ENCODE data around the gene WNT9A.

DNA sequence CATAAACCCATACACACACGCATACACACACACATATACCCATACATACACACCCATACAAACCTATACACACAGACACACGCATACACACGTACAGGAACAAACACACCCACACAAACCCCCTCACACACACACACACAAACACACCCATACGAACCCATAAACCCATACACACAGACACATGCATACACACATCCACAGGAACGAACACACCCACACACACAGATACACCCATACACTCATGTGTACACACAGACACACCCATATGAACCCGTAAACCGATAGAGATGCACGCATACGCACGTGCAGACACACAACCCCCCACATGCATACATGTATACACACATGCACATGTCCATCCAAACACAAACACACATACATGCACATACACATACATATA lies 9.5 kb downstream of the WNT9A start:
- TF ChIP-seq REST (IDR thresholded peaks at IDR 0.05; ENCODE audit: borderline replicate concordance) (no peak), REST (CRISPR knock-in tag; IDR thresholded peaks at IDR 0.05; ENCODE audit: low read depth) (no peak), ZBTB2 (IDR thresholded peaks at IDR 0.05) (no peak), TCFL5 (CRISPR knock-in tag; conservative IDR thresholded peaks at IDR 0.05) (no peak), NBN (IDR thresholded peaks at IDR 0.05; ENCODE audit: low read depth) (no peak), HMGXB4 (CRISPR knock-in tag; IDR thresholded peaks at IDR 0.05) (no peak), TAF7 (tag; IDR thresholded peaks at IDR 0.05) (no peak), CBFA2T3 (IDR thresholded peaks at IDR 0.05) (no peak), PRMT5 (CRISPR knock-in tag; IDR thresholded peaks at IDR 0.05) (no peak)
